Globus pallidus (tissue), 1 donor: ENCODE data around the gene KIF13A.

Source experiments
- DNase-seq: peaks from one replicate; pipeline ENCODE4 v3.0.0-alpha.2; 2015; ENCODE audit warnings: low spot score

KIF13A gene

DNA sequence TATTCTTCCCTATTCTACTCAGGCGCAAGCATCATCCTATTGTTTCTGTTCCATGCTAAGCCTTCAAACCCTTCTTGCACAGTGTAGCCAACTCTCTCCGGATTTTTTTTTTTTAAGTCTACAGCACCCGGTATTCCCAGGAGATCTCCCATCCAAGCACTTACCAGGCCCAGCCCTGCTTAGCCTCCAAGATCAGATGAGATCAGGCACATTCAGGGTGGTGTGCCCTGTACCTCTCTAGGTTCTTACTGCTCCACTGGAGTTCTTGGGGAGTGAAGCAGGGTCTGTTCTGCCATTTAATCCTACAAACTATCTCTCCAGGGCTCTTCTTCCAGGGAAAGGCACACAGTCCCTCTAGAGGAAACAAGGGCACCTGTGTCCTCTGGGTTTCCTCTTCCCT lies 265.8 kb downstream of the KIF13A start:
- DNase-seq = no peak

DNA sequence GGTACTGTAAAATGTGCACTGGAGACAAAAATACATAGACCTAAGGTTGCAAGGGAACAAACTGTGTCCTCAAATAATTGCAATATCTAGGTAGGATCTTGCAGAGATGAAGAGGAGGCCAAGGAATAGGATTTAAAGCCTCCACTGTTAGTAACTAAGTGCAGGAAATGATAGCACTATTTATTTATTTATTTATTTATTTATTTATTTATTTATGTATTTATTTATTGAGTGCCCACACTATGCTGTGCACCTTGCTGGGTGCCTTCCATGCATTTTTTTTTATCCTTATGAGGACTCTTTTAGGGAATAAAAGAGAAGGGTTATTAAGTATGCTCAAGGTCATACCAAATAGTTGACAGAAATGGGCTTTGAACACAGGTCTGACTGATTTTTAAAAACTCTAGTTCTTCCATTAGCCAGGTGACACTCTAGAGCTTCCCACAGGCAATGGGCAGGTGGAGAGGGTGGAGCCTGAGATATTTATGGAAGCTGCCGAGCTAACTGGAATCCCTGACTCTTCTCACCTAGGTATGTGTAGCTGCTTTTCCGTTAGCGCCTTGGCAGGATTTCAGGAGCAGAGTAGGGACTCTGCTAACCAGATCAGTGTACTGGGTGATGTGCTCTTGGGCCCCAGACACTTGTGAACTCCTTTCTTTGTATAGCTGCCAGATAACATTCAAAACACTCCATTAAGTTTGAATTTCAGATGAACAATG lies 268.0 kb downstream of the KIF13A start:
- DNase-seq = no peak

DNA sequence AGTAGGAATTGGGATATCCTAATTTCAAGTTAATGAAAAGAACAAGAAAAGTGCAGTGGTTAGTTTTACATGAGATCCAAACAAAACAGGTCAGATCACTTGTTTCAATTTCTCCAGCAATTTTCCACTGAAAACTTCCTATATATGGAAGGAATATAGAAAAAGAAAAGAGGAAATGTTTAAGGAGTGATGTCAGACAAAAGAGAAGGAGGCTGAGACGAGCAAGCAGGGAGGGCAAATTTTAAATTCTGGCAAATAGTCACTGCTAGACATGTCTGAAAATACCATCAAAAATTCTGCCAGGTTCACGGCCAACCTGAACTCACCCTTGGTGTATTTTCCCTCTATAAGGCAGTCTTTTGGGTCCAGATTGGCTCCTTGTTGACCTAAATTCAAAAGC lies 271.2 kb downstream of the KIF13A start:
- DNase-seq = no peak

DNA sequence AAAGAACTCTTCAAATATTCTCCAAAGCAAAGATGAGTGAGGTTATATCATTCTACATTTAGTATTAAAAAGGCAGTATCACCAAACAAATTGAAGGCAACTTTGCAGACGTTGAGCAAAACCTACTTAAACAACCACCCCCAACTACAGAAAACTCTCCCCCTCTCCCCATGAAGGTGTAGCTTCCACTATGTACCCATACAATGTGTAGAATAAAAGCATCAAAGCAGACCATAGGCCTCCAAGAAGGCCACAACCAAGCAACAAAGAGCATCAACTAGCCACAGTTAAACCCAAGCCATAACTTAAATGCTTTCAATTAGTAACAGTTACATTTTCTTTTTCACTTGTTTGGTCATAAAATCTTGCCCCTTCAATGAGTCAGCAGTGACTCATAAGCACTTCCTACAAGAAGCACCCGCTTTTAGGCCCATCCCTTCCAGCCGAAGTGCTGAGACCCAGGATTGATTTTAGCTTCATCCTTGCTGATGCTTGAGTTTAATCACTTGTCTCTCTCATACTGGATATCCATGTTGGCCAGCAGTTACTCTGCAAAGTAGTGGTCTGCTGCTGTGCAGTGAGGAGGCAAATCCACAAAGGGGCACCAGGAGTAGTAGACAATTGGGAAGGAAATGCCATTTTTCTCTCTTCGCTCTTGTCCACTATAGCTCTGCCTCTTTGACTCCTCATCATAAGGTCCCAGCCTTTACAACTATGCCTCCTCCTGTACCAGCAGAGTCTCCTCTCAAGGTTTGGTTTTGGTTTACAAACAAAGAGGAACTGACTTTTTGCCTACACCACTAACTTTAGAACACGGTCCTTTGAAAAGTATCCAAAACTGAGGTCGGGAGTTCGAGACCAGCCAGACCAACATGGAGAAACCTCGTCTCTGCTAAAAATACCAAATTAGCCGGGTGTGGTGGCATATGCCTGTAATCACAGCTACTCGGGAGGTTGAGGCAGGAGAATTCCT lies 272.3 kb downstream of the KIF13A start:
- no peak for DNase-seq

DNA sequence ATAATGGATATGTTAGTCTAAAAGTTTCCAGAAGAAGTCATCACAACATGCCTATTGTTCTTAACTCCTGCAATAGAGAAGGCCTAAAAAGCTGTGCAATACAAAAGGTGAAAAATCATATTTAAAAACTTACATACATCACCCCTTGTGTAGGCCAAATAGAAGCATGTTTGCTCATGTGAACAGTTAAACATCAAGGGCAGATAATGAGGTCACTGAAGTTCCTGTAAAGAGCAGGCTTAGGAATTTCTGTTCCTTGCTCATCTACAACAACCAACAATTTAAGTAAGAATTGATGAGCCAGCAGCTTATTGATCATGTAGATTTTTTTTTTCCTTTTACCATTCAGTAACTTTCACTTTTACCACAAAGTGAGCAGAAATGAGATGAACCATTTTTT lies 273.3 kb downstream of the KIF13A start:
- no peak for DNase-seq

DNA sequence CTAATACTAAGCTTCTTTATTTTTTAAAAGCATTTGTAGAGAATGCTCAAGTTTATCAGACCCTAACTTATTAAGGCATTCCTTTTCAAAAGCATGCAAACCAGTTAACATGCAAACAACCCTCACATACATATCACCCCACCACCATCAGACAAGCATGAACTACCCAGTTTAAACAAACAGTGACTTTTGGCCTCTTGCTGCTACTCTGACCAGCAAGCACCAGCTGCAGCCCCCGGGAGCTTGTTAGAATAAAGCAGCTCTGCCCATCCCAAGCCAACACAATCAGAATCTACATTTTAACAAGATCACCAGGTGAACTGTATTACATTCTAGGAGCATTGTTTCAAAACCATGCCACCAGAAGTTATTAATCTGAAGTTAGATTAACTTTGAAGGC lies 274.9 kb downstream of the KIF13A start:
- DNase-seq = no peak

DNA sequence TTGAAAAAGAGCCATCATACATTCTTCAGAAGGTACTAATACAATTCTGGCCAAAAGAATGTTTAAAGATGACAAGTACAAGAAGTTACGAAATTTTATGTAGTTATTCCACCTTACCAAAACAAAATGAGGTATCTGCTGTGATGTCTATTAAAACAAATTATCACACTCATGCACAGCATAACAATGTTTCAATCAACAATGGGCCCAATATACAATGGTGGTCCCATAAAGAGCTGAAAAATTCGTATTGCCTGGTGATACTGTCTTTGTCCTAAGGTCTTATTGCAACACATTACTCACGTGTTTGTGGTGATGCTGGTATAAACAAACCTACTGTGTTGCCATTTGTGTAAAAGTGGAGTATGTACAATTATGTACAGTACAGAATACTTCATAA lies 277.1 kb downstream of the KIF13A start:
- DNase-seq = no peak

DNA sequence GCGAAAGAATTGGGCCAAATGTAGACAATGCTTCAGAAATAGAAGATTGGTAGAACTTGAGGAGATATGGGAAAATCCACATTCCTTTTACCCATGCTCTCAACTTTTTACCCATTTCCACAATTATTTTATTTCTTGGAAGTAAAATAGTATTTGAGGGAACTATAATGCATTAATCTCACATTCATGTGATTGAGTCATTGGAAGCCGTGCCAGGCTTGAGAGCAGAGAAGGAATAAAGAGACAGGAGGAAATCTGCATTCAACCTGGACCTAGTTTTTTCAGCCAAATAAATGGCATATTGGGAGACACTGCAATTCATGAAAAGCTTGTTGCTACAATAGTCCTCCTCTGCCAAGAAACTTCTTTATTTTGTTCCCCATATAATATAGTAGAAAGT lies 278.0 kb downstream of the KIF13A start:
- no peak for DNase-seq
